ENCODE results near the gene SLC44A5. TPM values are rescaled to one million over a fixed set of nuclear protein-coding genes. Genes with fewer than 3 reads are reported as not detected.
A peak's percentile ranks its signal among the peaks of the same experiment; 100 is the strongest.

Gene SLC44A5
- total RNA-seq, 1 experiment from 2014 or later = 0.18 TPM

DNA sequence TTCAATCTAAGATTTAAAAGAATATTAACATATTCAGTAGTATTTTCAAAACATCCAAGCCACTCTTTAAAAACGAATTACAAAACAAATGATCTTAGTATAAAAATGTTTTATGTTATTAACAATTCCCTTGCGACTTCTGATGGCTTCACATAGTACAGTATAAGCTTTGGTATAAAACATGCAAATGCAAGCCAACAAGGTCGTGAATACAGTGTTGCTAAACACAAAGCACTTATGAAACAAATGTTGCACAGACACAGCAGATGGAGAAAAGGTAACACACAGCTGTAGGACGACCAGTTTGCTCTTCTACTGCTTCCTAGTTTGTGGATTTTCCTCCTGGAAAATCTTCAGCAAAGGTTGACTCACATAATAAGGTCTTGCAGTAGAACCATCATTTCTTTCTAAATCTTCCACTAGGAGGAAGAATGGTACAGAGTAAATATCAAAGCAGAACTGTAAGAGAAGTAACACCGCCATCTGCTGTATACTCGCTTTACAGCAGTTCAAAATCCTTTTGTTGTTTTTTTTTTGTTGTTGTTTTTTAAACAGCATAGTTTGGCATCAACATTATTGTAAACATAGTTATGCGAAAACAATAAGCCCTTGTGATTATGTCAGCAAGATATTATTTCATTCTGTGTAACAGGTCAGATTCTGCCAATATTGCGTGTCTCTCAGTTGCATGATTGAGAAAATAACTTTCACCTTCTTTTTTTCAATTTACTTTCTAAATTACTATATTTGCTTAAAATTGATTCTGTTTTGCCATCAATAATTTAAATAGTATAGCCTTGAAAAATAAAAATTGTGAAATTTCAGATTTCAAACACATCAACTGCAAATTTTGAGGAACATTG is 407.3 kb downstream of the SLC44A5 start:
- ChIA-PET CTCF (interaction anchor here (0.7 to 4.7 kb wide), 2 partner anchors 8 to 432 kb away, joined by 3 to 14 read pairs; no protein-coding TSS in a partner anchor), POLR2A (no interaction called here)
- intact Hi-C loops (cut with micrococcal nuclease; ENCODE audit: unreplicated experiment) = loop anchor here (1.0 kb wide), 1 partner anchor 431 kb away; no protein-coding TSS in a partner anchor

DNA sequence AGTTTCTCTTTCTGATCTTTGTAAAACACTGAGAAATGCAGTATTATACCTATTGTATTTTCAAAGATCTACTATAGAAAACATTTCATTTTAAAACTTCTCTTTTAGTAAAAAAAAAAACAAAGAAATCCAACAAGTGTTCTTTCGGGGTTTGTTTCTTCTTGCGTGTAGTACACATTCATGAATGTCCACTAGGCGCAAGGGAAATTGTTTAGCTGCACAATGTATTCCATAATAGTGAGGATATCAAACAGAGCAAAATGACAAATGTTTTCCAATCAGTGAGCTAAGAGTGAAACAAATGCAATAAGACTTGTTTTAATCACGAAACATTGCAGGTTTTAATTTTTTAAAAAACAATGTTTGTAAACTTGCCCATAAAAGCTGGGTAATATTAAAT is 408.2 kb downstream of the SLC44A5 start:
- Histone ChIP-seq H3K27ac (ENCODE audit: low read length) (no peak overlapping the region), H3K27me3 (ENCODE audit: control insufficient read depth, insufficient read depth, low read length) (no peaks in the 10 kb centered on the region), H3K4me1 (ENCODE audit: control insufficient read depth, insufficient read depth, low read length) (no peaks in the 10 kb centered on the region), H3K4me3 (ENCODE audit: low read depth in 2 of 2, low read length in 2 of 2) (no peak overlapping the region), H3K36me3 (ENCODE audit: control insufficient read depth, insufficient read depth, low read length) (no peaks in the 10 kb centered on the region), H3K9me3 (ENCODE audit: control insufficient read depth, insufficient read depth, low read depth, low read length) (no peaks in the 10 kb centered on the region)
- DNase-seq (ENCODE audit: low read depth, low spot score) (no peak), ATAC-seq (no peak)
- in situ Hi-C loops (cut with HindIII; ENCODE audit: low pct_unique_long_range_greater_than_20kb, low sequenced_read_pairs) (no loop called here), intact Hi-C loops (cut with micrococcal nuclease; ENCODE audit: unreplicated experiment) (loop anchor here (1.0 kb wide), 1 partner anchor 430 kb away; no protein-coding TSS in a partner anchor)
- ChIA-PET CTCF (interaction anchor here (0.7 to 4.7 kb wide), 2 partner anchors 10 to 431 kb away, joined by 3 to 14 read pairs; no protein-coding TSS in a partner anchor), POLR2A (no interaction called here)
- TF ChIP-seq, protein P1, sequence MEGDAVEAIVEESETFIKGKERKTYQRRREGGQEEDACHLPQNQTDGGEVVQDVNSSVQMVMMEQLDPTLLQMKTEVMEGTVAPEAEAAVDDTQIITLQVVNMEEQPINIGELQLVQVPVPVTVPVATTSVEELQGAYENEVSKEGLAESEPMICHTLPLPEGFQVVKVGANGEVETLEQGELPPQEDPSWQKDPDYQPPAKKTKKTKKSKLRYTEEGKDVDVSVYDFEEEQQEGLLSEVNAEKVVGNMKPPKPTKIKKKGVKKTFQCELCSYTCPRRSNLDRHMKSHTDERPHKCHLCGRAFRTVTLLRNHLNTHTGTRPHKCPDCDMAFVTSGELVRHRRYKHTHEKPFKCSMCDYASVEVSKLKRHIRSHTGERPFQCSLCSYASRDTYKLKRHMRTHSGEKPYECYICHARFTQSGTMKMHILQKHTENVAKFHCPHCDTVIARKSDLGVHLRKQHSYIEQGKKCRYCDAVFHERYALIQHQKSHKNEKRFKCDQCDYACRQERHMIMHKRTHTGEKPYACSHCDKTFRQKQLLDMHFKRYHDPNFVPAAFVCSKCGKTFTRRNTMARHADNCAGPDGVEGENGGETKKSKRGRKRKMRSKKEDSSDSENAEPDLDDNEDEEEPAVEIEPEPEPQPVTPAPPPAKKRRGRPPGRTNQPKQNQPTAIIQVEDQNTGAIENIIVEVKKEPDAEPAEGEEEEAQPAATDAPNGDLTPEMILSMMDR (IDR thresholded peaks at IDR 0.05) = no peak
- TF ChIP-seq TCF7L2 (IDR thresholded peaks at IDR 0.05; ENCODE audit: low read depth, low read length) = no peak
- TF ChIP-seq, protein P2, sequence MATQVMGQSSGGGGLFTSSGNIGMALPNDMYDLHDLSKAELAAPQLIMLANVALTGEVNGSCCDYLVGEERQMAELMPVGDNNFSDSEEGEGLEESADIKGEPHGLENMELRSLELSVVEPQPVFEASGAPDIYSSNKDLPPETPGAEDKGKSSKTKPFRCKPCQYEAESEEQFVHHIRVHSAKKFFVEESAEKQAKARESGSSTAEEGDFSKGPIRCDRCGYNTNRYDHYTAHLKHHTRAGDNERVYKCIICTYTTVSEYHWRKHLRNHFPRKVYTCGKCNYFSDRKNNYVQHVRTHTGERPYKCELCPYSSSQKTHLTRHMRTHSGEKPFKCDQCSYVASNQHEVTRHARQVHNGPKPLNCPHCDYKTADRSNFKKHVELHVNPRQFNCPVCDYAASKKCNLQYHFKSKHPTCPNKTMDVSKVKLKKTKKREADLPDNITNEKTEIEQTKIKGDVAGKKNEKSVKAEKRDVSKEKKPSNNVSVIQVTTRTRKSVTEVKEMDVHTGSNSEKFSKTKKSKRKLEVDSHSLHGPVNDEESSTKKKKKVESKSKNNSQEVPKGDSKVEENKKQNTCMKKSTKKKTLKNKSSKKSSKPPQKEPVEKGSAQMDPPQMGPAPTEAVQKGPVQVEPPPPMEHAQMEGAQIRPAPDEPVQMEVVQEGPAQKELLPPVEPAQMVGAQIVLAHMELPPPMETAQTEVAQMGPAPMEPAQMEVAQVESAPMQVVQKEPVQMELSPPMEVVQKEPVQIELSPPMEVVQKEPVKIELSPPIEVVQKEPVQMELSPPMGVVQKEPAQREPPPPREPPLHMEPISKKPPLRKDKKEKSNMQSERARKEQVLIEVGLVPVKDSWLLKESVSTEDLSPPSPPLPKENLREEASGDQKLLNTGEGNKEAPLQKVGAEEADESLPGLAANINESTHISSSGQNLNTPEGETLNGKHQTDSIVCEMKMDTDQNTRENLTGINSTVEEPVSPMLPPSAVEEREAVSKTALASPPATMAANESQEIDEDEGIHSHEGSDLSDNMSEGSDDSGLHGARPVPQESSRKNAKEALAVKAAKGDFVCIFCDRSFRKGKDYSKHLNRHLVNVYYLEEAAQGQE (IDR thresholded peaks at IDR 0.05; ENCODE audit: insufficient read depth in 1 of 2, low read depth in 2 of 2, low read length in 1 of 2) = no peak
- TF ChIP-seq SIN3A (IDR thresholded peaks at IDR 0.05; ENCODE audit: borderline replicate concordance, insufficient read depth, low read depth, low read length) = no peak
- TF ChIP-seq POLR2AphosphoS5 (IDR thresholded peaks at IDR 0.05; ENCODE audit: low read depth, low read length) = no peak
- no TSS peak for BruUV-seq (replicated peaks)

More for the DNA sequence above, 407.3 kb downstream of the SLC44A5 start:
- Histone ChIP-seq H3K4me3 (ENCODE audit: low read depth in 2 of 2, low read length in 2 of 2) (no peak overlapping the region), H3K9me3 (ENCODE audit: control insufficient read depth, insufficient read depth, low read depth, low read length) (no peaks in the 10 kb centered on the region), H3K27ac (ENCODE audit: low read length) (no peak overlapping the region), H3K4me1 (ENCODE audit: control insufficient read depth, insufficient read depth, low read length) (no peaks in the 10 kb centered on the region), H3K27me3 (ENCODE audit: control insufficient read depth, insufficient read depth, low read length) (no peaks in the 10 kb centered on the region), H3K36me3 (ENCODE audit: control insufficient read depth, insufficient read depth, low read length) (no peaks in the 10 kb centered on the region)
- no peak for TF ChIP-seq SIN3A (IDR thresholded peaks at IDR 0.05; ENCODE audit: borderline replicate concordance, insufficient read depth, low read depth, low read length)
- TF ChIP-seq, protein P1 (IDR thresholded peaks at IDR 0.05) = peak; percentile 77; the same call in 1 of the 2 replicates
- BruUV-seq (replicated peaks) = no TSS peak
- in situ Hi-C loops (cut with HindIII; ENCODE audit: low pct_unique_long_range_greater_than_20kb, low sequenced_read_pairs) = no loop called here
- peak; percentile 83; the same call in 1 of the 2 replicates for ATAC-seq
- DNase-seq (ENCODE audit: low read depth, low spot score) = peak; percentile 62

Data from Panc1 (cell line).